VCaP (cell line): ENCODE measurements around the gene NTN1.

Experiments used
- H3K27ac ChIP-seq: fragments of 450-650 bp; 2 replicates; pipeline ENCODE4 v1.5.1; 2017
- TF ChIP-seq, protein P1 (sequence below): fragments of 450-650 bp; conservative IDR thresholded peaks from 2 replicates; pipeline ENCODE4 v1.5.1; 2017; ENCODE audit warnings: mild to moderate bottlenecking, moderate library complexity

The NTN1 gene

GRCh38 chr17:9233761-9234160, 212.5 kb downstream of the NTN1 start:
- TF ChIP-seq, protein P1, sequence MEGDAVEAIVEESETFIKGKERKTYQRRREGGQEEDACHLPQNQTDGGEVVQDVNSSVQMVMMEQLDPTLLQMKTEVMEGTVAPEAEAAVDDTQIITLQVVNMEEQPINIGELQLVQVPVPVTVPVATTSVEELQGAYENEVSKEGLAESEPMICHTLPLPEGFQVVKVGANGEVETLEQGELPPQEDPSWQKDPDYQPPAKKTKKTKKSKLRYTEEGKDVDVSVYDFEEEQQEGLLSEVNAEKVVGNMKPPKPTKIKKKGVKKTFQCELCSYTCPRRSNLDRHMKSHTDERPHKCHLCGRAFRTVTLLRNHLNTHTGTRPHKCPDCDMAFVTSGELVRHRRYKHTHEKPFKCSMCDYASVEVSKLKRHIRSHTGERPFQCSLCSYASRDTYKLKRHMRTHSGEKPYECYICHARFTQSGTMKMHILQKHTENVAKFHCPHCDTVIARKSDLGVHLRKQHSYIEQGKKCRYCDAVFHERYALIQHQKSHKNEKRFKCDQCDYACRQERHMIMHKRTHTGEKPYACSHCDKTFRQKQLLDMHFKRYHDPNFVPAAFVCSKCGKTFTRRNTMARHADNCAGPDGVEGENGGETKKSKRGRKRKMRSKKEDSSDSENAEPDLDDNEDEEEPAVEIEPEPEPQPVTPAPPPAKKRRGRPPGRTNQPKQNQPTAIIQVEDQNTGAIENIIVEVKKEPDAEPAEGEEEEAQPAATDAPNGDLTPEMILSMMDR: no peak
- H3K27ac ChIP-seq: no peak overlapping the region

DNA sequence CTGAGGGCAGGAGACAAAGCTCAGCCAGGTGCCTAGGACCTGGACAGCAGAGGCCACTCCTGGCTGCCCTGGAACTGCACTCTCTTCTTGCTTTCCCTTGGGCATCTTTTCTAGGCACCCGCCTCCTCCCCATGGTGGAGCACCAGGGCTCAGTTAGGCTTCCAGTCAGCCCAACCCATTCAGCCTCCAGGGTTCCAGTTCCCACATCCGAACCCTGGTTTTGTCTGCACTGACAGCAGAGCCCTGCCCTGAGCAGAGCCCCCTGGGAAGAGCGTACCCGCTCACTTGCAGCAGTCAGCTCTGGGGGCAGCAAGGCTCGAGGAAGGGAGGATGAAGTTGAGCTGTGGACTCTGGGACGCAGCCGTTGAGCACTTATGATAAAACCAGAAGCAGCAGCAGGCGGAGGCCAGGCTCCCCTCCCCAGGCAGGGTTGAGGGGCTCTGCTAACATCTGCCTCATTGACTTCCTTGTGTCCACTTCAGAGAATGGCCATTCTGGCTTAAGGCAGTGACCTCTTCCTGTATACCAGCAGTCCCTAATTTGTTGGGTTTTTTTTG, 213.2 kb downstream of the NTN1 start:
- H3K27ac ChIP-seq: no peak overlapping the region
- TF ChIP-seq, protein P1: no peak

DNA sequence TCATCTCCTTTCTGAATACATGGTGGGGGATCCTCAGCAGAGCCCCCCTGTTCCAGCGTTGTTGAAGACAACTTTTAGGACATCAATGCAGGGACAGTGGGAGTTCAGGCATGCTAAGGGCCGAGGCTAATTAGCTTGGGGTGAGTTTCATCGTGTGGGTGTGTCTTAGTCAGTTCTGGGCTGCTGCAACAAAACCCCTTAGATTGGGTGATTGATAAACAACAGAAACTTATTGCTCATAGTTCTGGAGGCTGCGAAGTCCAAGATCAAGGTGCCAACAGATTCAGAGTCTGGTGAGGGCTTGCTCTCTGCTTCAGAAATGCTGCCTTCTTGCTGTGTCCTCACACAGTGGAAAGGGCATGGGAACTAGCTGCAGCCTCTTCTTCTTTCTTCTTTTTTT, 214.0 kb downstream of the NTN1 start:
- TF ChIP-seq, protein P1: no peak
- no peak overlapping the region for H3K27ac ChIP-seq

DNA sequence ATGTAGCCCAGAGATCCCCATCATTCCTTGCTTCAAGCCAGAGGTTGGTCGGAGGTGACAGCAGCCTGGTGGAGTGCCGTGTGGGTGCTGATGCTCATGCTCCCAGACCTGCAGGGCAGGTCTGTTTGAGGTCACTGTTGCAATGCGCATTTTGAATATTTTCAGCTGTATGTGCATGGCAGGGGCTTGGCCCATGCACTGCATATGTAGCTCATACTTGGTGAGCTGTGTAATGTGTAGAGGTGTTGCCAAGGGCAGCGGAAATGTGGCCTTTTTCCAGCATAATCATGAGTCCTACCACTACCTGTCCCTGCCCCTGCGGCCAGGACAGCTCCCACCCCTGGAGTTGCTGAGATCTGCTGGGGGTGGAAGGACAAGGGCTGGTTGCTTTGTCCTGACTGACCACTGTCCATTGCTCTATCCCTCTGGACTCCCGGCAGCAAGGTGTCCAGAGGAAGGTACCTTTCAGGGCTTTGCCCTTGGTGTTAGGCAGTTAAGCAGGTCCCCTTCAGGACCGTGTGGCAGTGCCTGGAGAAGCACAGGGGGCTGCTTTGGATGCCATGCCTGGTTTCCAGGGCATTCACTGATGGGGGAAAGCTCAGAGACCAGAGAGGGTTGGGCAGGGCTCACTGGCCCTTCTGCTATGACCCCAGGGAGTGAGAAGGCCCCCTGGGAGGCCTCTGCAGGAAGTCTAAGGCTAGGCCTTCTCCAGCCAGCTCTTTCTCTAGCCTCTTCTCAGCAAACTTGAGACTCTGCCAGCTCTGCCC, 215.2 kb downstream of the NTN1 start:
- no peak overlapping the region for H3K27ac ChIP-seq
- TF ChIP-seq, protein P1: no peak

GRCh38 chr17:9237053-9237410, 215.7 kb downstream of the NTN1 start:
- no peak overlapping the region for H3K27ac ChIP-seq
- TF ChIP-seq, protein P1: no peak

GRCh38 chr17:9237661-9238301, 216.5 kb downstream of the NTN1 start:
- H3K27ac ChIP-seq: no peak overlapping the region
- TF ChIP-seq, protein P1: no peak

DNA sequence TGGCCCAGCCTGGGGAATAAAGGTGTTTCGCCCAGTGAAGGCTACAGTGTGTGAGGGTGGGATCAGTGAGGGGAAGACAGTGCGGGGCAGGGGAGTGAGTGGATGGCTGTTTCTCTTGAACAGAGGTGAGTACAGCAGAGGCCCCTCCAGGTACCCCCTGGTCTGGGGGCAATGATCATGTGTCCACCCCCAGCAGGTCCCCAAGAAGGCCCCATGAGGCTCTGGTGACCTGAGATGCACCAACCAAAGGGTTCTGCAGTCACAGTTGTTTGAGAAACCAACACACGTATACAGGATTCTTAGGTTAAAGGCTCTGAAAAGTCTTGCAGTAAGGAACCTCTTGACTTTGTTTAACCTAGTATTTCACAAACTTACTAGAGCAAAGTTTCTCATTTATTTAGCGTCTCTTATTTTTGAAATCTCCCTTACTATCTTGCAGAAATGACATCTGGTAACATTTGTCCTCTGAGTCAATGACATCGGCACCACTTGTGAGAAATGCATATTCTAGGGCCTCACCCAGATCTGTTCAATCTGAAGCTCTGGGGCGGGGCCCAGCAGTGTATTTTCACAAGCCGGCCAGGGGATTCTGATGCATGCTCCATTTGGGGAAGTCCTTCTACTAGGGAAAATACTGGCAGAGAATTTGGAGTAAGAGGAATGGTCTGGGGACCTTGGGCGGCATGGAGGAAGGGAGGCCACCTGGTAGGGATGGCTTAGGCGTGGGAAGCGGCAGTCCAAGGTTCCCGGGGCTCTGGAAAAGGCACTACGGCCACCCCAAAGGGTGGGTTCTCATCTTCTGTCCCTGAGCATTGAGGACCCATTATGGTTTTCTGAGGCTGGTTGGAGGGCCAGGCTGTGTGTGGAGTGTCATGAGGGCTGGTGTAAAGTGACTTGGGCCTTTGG, 217.3 kb downstream of the NTN1 start:
- H3K27ac ChIP-seq: no peak overlapping the region
- TF ChIP-seq, protein P1: no peak
